ENCODE results near the gene HPCA. TPM values are rescaled to one million over a fixed set of nuclear protein-coding genes. Genes with fewer than 3 reads are reported as not detected.

The HPCA gene
- total RNA-seq, 2 donors from 2014 or later, result 1.6 to 3.0 TPM

DNA sequence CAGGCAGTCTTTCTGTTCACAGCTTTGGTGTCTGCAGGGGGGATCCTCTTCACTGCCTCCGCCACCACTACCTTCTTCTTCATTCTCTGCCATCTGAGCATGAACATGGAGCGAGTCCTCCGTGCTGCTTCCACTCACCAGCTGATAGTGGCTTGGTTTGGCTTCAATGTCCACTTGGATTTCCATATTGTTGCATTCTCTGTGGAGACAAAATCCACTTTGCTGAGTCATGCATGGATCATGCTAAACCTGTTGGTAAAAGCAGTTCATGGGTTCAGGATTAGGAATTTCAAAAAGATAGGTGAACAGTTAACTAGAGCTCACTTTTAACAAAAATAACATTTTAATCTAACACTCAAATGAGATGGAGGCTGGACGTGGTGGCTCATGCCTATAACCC, 50.8 kb downstream of the HPCA start:
- Histone ChIP-seq H3K9me3 (no peaks in the 10 kb centered on the region), H3K36me3 (peaks cover 4% of the 10 kb centered on the region), H3K4me1 (peaks cover 28% of the 10 kb centered on the region), H3K4me3 (no peak overlapping the region), H3K9ac (ENCODE audit: low read depth in 2 of 2, low read length in 2 of 2) (no peak overlapping the region), H3K27me3 (no peaks in the 10 kb centered on the region), H3K27ac (peak overlapping the region; percentile 94)
- intact Hi-C loops (cut with DNase I), result no loop called here
- TF ChIP-seq, protein P1, sequence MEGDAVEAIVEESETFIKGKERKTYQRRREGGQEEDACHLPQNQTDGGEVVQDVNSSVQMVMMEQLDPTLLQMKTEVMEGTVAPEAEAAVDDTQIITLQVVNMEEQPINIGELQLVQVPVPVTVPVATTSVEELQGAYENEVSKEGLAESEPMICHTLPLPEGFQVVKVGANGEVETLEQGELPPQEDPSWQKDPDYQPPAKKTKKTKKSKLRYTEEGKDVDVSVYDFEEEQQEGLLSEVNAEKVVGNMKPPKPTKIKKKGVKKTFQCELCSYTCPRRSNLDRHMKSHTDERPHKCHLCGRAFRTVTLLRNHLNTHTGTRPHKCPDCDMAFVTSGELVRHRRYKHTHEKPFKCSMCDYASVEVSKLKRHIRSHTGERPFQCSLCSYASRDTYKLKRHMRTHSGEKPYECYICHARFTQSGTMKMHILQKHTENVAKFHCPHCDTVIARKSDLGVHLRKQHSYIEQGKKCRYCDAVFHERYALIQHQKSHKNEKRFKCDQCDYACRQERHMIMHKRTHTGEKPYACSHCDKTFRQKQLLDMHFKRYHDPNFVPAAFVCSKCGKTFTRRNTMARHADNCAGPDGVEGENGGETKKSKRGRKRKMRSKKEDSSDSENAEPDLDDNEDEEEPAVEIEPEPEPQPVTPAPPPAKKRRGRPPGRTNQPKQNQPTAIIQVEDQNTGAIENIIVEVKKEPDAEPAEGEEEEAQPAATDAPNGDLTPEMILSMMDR (IDR thresholded peaks at IDR 0.05), result no peak
- DNase-seq, result no peak

DNA sequence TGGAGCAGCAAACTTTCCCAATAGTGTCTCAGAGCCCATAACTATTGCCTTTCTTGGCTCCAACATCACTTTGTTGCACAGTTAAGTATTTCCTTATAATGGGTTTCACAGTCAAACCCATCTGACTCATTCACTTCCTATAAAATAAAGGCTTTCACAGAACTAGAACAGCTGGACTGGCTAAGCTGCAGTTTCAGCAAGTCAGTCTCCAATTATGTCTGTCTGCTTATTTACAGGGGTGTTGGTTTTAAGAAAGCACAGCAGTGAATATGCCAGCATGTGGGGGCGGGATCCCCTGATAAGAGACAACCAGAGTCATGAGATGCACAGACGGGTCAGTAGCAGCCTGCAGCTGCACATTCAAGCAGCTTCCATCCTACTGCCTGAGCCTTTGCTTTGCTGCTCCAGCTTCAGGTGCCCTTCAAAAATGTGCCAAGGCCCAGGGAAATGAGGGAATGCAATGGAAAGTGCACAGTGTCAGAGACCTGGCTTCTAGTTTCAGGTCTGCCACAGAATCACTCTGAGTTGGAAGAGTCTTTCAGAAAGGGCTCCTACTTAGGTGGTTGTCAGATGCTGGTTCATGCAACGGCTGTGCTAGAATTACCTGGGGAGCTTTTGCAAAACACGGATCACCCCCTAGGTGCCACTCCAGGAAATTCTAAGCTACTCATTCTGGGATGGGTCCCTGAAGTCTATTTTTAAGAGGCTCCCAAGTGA, 53.5 kb downstream of the HPCA start:
- H3K4me3 ChIP-seq, result no peak overlapping the region
- TF ChIP-seq, protein P1 (IDR thresholded peaks at IDR 0.05), result no peak
- peak overlapping the region in 1 of 2 donors; percentile 52 for H3K9ac ChIP-seq (ENCODE audit: low read depth in 2 of 2, low read length in 2 of 2)
- intact Hi-C loops (cut with DNase I), result no loop called here
- peaks cover 4% of the 10 kb centered on the region for H3K36me3 ChIP-seq
- H3K27me3 ChIP-seq, result no peaks in the 10 kb centered on the region
- H3K27ac ChIP-seq, result peak overlapping the region; percentile 83
- peaks cover 28% of the 10 kb centered on the region for H3K4me1 ChIP-seq
- peak; percentile 75 for DNase-seq
- no peaks in the 10 kb centered on the region for H3K9me3 ChIP-seq

DNA sequence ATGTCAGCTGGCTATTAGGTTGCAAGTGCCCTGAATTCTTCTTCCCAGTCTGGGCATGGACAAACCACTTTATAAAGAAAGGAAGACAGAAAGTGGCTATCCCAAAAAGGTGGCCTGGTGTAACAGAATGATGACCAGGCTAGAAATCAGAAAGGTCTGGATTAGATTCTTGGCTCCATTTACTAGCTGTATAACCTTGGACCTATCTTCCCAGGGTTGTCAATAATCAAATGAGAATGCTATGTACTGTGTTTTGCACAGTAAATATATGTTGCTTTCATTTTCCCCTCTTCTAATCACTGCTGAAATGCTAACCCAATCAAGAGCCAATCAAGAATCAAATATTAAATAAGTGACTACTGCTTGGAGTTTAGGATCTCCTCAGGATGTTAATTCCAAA, 57.9 kb downstream of the HPCA start:
- no peak for DNase-seq
- Histone ChIP-seq H3K4me1 (peaks cover 11% of the 10 kb centered on the region), H3K9ac (ENCODE audit: low read depth in 2 of 2, low read length in 2 of 2) (no peak overlapping the region), H3K27me3 (no peaks in the 10 kb centered on the region), H3K36me3 (no peaks in the 10 kb centered on the region), H3K9me3 (no peaks in the 10 kb centered on the region), H3K4me3 (no peak overlapping the region), H3K27ac (no peak overlapping the region)
- intact Hi-C loops (cut with DNase I), result no loop called here
- TF ChIP-seq, protein P1 (IDR thresholded peaks at IDR 0.05), result no peak

Other genes with a start within 250 kb of the HPCA start
- 10 to 100 TPM; 42.4 to 45.7 TPM for gene ZBTB8OS, start 235.9 kb upstream of the HPCA start, total RNA-seq
- gene RBBP4, start 235.3 kb upstream of the HPCA start, total RNA-seq, result 100 to 1,000 TPM; 155 to 171 TPM
- gene SYNC, start 183.7 kb upstream of the HPCA start, total RNA-seq, result 10 to 100 TPM in 1 of 2 donors, 1 to 10 TPM in 1; 6.6 to 10.6 TPM
- gene YARS1, start 69.1 kb upstream of the HPCA start, total RNA-seq, result 100 to 1,000 TPM in 1 of 2 donors, 10 to 100 TPM in 1; 60.2 to 116 TPM
- 10 to 100 TPM; 19.0 to 24.9 TPM for gene S100PBP, start 68.8 kb upstream of the HPCA start, total RNA-seq
- gene FNDC5, start 15.6 kb upstream of the HPCA start, total RNA-seq, result under 1 TPM; 0.45 to 0.64 TPM
- gene TMEM54, start 14.9 kb downstream of the HPCA start, total RNA-seq, result 100 to 1,000 TPM; 715 to 878 TPM
- gene RNF19B, start 78.3 kb downstream of the HPCA start, total RNA-seq, result 100 to 1,000 TPM in 1 of 2 donors, 10 to 100 TPM in 1; 44.4 to 106 TPM
- gene AK2, start 150.4 kb downstream of the HPCA start, total RNA-seq, result 100 to 1,000 TPM; 206 to 243 TPM
- gene AZIN2, start 194.7 kb downstream of the HPCA start, total RNA-seq, result 10 to 100 TPM; 10.2 to 21.4 TPM

All from colonic mucosa (tissue), 4 donors.